ENCODE results near the gene CLEC6A. TPM values are rescaled to one million over a fixed set of nuclear protein-coding genes. Genes with fewer than 3 reads are reported as not detected.

CLEC6A gene
- total RNA-seq, 4 donors from 2014 or later, result not detected

DNA sequence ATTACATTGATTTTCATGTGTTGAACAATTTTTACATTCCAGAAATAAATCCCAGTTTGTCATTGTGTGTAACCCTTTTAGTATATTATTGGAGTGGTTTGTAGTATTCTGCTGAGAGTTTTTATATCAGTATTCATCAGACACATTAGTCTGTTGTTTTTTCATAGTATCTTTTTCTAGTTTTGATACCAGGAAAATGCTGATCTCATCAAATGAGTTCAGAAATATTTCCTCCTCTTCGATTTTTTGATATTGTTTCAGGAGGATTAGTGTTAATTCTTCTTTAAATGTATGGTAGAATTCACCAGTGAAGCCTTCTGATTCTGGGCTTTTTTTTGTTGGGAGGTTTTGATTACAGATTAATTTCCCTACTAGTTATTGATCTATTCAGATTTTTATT, 15.3 kb downstream of the CLEC6A start:
- 82% methylated on average over 1 of the region's 1 CpG for WGBS
- TF ChIP-seq POLR2A (IDR thresholded peaks at IDR 0.05; ENCODE audit: low read depth) (no peak), EP300 (IDR thresholded peaks at IDR 0.05) (no peak), POLR2AphosphoS5 (IDR thresholded peaks at IDR 0.05) (no peak)
- TF ChIP-seq, protein P1, sequence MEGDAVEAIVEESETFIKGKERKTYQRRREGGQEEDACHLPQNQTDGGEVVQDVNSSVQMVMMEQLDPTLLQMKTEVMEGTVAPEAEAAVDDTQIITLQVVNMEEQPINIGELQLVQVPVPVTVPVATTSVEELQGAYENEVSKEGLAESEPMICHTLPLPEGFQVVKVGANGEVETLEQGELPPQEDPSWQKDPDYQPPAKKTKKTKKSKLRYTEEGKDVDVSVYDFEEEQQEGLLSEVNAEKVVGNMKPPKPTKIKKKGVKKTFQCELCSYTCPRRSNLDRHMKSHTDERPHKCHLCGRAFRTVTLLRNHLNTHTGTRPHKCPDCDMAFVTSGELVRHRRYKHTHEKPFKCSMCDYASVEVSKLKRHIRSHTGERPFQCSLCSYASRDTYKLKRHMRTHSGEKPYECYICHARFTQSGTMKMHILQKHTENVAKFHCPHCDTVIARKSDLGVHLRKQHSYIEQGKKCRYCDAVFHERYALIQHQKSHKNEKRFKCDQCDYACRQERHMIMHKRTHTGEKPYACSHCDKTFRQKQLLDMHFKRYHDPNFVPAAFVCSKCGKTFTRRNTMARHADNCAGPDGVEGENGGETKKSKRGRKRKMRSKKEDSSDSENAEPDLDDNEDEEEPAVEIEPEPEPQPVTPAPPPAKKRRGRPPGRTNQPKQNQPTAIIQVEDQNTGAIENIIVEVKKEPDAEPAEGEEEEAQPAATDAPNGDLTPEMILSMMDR (IDR thresholded peaks at IDR 0.05), result no peak
- no peak for DNase-seq (ENCODE audit: extremely low spot score)
- H3K4me3 ChIP-seq, result no peak overlapping the region
- peaks cover 0 to 7% (median 0%) of the 10 kb centered on the region in 4 donors for H3K9me3 ChIP-seq
- no peaks in the 10 kb centered on the region for H3K36me3 ChIP-seq
- intact Hi-C loops (cut with DNase I), result no loop called here
- H3K27me3 ChIP-seq, result no peaks in the 10 kb centered on the region
- no peaks in the 10 kb centered on the region for H3K4me1 ChIP-seq
- no peak overlapping the region for H3K27ac ChIP-seq (replicated peaks in 1 of 4)

DNA sequence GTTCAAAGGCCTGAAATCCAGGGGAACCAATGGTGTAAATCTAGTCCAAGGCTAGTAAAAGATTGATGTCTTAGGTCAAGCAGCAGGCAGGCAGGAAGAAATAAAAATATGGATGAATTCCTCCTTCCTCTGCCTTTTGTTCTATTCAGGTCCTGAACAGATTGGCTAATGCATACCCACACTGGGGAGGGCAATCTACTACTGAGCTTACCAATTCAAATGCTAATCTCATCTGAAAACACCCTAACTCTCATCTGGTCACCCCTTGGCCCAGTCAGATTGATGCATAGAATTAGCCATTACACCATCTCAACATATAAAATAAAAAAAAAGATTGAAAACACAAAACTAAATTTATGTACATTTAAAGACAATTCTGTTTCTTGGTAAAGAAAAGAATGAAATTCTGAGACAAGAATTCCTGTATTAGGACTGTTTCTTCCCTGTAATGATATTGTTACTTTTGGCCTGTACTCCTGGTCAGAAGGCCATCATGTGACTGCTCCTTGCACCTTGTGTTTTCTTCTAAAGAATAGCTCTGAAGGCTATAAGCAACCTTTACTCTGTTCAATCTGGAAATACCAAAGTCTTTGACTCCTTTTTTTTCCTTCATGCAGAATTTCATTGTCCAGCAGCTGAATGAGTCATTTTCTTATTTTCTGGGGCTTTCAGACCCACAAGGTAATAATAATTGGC, 19.9 kb downstream of the CLEC6A start:
- no peaks in the 10 kb centered on the region for H3K9me3 ChIP-seq
- H3K27ac ChIP-seq (replicated peaks in 1 of 4), result no peak overlapping the region
- no peaks in the 10 kb centered on the region for H3K27me3 ChIP-seq
- H3K4me1 ChIP-seq, result no peaks in the 10 kb centered on the region
- TF ChIP-seq, protein P1 (IDR thresholded peaks at IDR 0.05), result no peak
- TF ChIP-seq EP300 (IDR thresholded peaks at IDR 0.05) (no peak), POLR2A (IDR thresholded peaks at IDR 0.05; ENCODE audit: low read depth) (no peak), POLR2AphosphoS5 (IDR thresholded peaks at IDR 0.05) (no peak)
- H3K4me3 ChIP-seq, result no peak overlapping the region
- H3K36me3 ChIP-seq, result no peaks in the 10 kb centered on the region
- intact Hi-C loops (cut with DNase I), result no loop called here
- DNase-seq (ENCODE audit: extremely low spot score), result no peak

- WGBS, result 48% methylated on average over 1 of the region's 2 CpGs
- no peaks in the 10 kb centered on the region for H3K4me1 ChIP-seq
- no peaks in the 10 kb centered on the region for H3K36me3 ChIP-seq
- TF ChIP-seq, protein P1 (IDR thresholded peaks at IDR 0.05), result no peak
- no peak for TF ChIP-seq EP300 (IDR thresholded peaks at IDR 0.05)
- no peak for TF ChIP-seq POLR2A (IDR thresholded peaks at IDR 0.05; ENCODE audit: low read depth)
- no peak for TF ChIP-seq POLR2AphosphoS5 (IDR thresholded peaks at IDR 0.05)
- H3K9me3 ChIP-seq, result peaks cover 0 to 6% (median 0%) of the 10 kb centered on the region in 4 donors
- no peak overlapping the region for H3K27ac ChIP-seq (replicated peaks in 1 of 4)
- no peak overlapping the region for H3K4me3 ChIP-seq
- no peak for DNase-seq (ENCODE audit: extremely low spot score)
- H3K27me3 ChIP-seq, result no peaks in the 10 kb centered on the region
- intact Hi-C loops (cut with DNase I), result no loop called here
These were observed 26.9 kb downstream of the CLEC6A start for GRCh38 chr12:8482571-8483061.

DNA sequence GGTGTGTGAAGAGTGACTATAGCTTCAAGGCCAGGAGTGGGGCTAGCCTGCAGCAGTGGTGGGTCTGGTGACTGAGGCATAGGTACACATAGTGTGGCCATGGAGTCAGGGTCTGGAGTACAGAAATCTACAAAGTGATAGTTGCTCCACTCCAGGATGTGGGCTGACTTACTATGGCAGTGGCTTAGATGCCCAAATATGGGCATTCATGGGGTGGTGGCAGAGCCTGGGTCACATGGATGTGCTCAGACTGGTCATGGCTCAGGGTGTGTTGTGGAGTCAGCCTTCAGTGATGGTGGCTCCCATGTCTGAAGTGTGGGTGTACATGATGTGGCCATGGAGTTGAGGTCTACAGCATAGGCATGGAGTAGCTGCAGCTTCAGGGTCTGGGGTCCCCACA, 27.3 kb downstream of the CLEC6A start:
- no peak for DNase-seq (ENCODE audit: extremely low spot score)
- H3K4me1 ChIP-seq, result no peaks in the 10 kb centered on the region
- H3K27ac ChIP-seq (replicated peaks in 1 of 4), result no peak overlapping the region
- no peak overlapping the region for H3K4me3 ChIP-seq
- TF ChIP-seq, protein P1 (IDR thresholded peaks at IDR 0.05), result no peak
- TF ChIP-seq EP300 (IDR thresholded peaks at IDR 0.05) (no peak), POLR2A (IDR thresholded peaks at IDR 0.05; ENCODE audit: low read depth) (no peak), POLR2AphosphoS5 (IDR thresholded peaks at IDR 0.05) (no peak)
- no peaks in the 10 kb centered on the region for H3K27me3 ChIP-seq
- H3K36me3 ChIP-seq, result no peaks in the 10 kb centered on the region
- peaks cover 0 to 6% (median 0%) of the 10 kb centered on the region in 4 donors for H3K9me3 ChIP-seq
- intact Hi-C loops (cut with DNase I), result no loop called here

Measured in esophagus muscularis mucosa (tissue), 4 donors.